GM12865 (cell line): Measurements from ENCODE around the gene CDC42BPA.

Experiments used
- DNase-seq: peaks from one replicate; pipeline ENCODE4 v3.0.0; 2010; ENCODE audit warnings: low read depth
- H3K4me3 ChIP-seq: 2 replicates; pipeline ENCODE4 v1.5.1; 2011; ENCODE audit warnings: mild to moderate bottlenecking, low read depth, low read length, control low read depth
- CTCF ChIP-seq: IDR thresholded peaks from 2 replicates; pipeline ENCODE4 v1.5.1; 2011; ENCODE audit warnings: low read length, control low read depth, low read depth, inconsistent platforms; ENCODE audit not compliant: insufficient read depth; ENCODE audit errors: missing control alignments

CDC42BPA gene

GRCh38 chr1:226967665-226968064, 350.6 kb downstream of the CDC42BPA start:
- DNase-seq: no peak
- no peak overlapping the region for H3K4me3 ChIP-seq
- no peak for TF ChIP-seq CTCF

GRCh38 chr1:226966683-226967082, 351.6 kb downstream of the CDC42BPA start:
- no peak overlapping the region for H3K4me3 ChIP-seq
- TF ChIP-seq CTCF: no peak
- no peak for DNase-seq

- no peak overlapping the region for H3K4me3 ChIP-seq
- no peak for TF ChIP-seq CTCF
- DNase-seq: no peak
These were observed 352.5 kb downstream of the CDC42BPA start for GRCh38 chr1:226965581-226966440.

DNA sequence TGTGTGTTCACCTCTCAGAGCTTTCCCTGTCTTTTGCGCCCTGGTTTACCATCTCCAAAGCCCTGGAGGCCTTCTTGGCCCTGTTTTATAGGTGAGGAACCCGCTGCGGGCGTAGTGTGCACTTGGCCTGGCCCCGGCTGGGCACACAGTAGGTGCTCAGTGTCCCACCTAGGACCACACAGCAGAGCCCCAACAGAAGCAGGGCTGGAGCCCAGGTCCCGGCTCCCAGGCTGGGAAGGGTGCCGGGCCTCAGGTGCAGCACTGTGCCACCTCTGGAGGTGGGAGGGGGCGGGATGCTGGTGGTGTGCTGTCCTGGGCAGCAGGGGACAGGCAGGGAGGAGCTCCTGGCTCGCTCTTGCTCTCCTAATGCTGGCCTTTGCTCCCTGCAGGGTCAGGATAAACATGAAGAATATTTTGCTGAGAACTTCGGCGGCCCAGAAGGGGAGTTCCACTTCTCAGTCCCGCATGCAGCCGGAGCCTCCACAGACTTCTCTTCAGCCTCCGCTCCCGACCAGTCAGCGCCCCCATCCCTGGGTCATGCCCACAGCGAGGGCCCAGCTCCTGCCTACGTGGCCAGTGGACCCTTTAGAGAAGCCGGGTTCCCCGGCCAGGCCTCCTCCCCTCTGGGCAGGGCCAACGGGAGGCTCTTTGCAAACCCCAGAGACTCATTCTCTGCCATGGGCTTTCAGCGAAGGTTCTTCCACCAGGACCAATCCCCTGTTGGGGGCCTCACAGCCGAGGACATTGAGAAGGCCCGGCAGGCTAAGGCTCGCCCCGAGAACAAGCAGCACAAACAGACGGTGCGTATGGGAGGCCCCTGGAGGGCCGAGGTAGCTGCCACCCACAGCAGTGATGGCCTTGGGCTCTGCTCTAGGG, 353.4 kb downstream of the CDC42BPA start:
- DNase-seq: no peak
- no peak for TF ChIP-seq CTCF
- H3K4me3 ChIP-seq: no peak overlapping the region

GRCh38 chr1:226964068-226964425, 354.2 kb downstream of the CDC42BPA start:
- no peak overlapping the region for H3K4me3 ChIP-seq
- DNase-seq: no peak
- no peak for TF ChIP-seq CTCF

- no peak for DNase-seq
- TF ChIP-seq CTCF: no peak
- H3K4me3 ChIP-seq: no peak overlapping the region
These were observed 355.6 kb downstream of the CDC42BPA start for GRCh38 chr1:226962421-226963391.
